HepG2 (cell line): ENCODE measurements around the gene ACAA2. TPM values are rescaled to one million over a fixed set of nuclear protein-coding genes. Genes with fewer than 3 reads are reported as not detected.

Experiments
- ASH2L ChIP-seq: fragments of 300-600, 200-600 bp; sonication (generic); IDR thresholded peaks from 2 replicates; pipeline ENCODE4 v1.7.0; 2017; ENCODE audit warnings: low read depth, mild to moderate bottlenecking, moderate library complexity, mixed read lengths, low read length; ENCODE audit not compliant: insufficient read length
- BCL6 ChIP-seq: IDR thresholded peaks from 2 replicates; pipeline ENCODE4 v1.6.1; 2016; ENCODE audit warnings: missing genetic modification reagents, missing compliant biosample characterization
- CREB1 ChIP-seq, 2 experiments: fragments of 450-650 bp in 1 of 2; IDR thresholded peaks; 2 replicates each; pipeline ENCODE4 v1.6.1; 2016 to 2017; ENCODE audit warnings: control low read depth in 1 of 2, mild to moderate bottlenecking in 1 of 2, missing compliant biosample characterization in 1 of 2, missing genetic modification characterization in 1 of 2
- DR1 ChIP-seq: sonication (generic); formaldehyde crosslinking; IDR thresholded peaks from 2 replicates; pipeline ENCODE4 v1.8.0; 2021; ENCODE audit warnings: mild to moderate bottlenecking, missing genetic modification reagents, inconsistent platforms
- ESRRA ChIP-seq: sonication (generic); formaldehyde crosslinking; IDR thresholded peaks from 2 replicates; pipeline ENCODE4 v1.5.1; 2020; ENCODE audit warnings: mild to moderate bottlenecking, low read depth, missing genetic modification reagents
- FOSL2 ChIP-seq: sonication (generic); formaldehyde crosslinking; IDR thresholded peaks from 2 replicates; pipeline ENCODE4 v1.4.0; 2020; ENCODE audit warnings: missing genetic modification reagents
- FOXA3 ChIP-seq: IDR thresholded peaks from 2 replicates; pipeline ENCODE4 v1.6.1; 2016; ENCODE audit warnings: missing genetic modification reagents, missing compliant biosample characterization
- KDM6A ChIP-seq: IDR thresholded peaks from 2 replicates; pipeline ENCODE4 v1.6.1; 2016; ENCODE audit warnings: low read depth
- MAX ChIP-seq: IDR thresholded peaks from 2 replicates; pipeline ENCODE4 v1.6.1; 2012; ENCODE audit warnings: inconsistent platforms
- PAXIP1 ChIP-seq: sonication (generic); formaldehyde crosslinking; conservative IDR thresholded peaks from 2 replicates; pipeline ENCODE4 v1.4.0; 2020; ENCODE audit warnings: mild to moderate bottlenecking, missing genetic modification reagents, moderate library complexity
- RARA ChIP-seq: IDR thresholded peaks from 2 replicates; pipeline ENCODE4 v1.6.1; 2016; ENCODE audit warnings: missing genetic modification reagents, missing compliant biosample characterization
- SALL1 ChIP-seq: sonication (generic); formaldehyde crosslinking; IDR thresholded peaks from 2 replicates; pipeline ENCODE4 v1.8.0; 2022; ENCODE audit warnings: mild to moderate bottlenecking, missing genetic modification reagents
- SAP130 ChIP-seq: IDR thresholded peaks from 2 replicates; pipeline ENCODE4 v1.6.1; 2016; ENCODE audit warnings: low read depth
- SOX13 ChIP-seq, 3 experiments: fragments of 450-650 bp in 1 of 3; sonication (generic) in 1 of 3; formaldehyde crosslinking in 1 of 3; IDR thresholded peaks in 2 of 3; conservative IDR thresholded peaks in 1 of 3; 2 replicates each; pipeline versions ENCODE4 v1.5.0 to v1.6.1; 2016 to 2020; ENCODE audit warnings: antibody characterized with exemption in 1 of 3, mild to moderate bottlenecking in 1 of 3, missing compliant biosample characterization in 1 of 3, missing genetic modification reagents in 1 of 3, moderate library complexity in 1 of 3
- SOX6 ChIP-seq, 2 experiments: fragments of 450-650 bp in 1 of 2; sonication (generic) in 1 of 2; formaldehyde crosslinking in 1 of 2; IDR thresholded peaks; 2 replicates each; pipeline versions ENCODE4 v1.4.0 to v1.6.1; 2017 to 2020; ENCODE audit warnings: antibody characterized with exemption in 1 of 2, mild to moderate bottlenecking in 1 of 2, missing genetic modification reagents in 1 of 2
- ZNF224 ChIP-seq: sonication (generic); formaldehyde crosslinking; IDR thresholded peaks from 2 replicates; pipeline ENCODE4 v1.5.0; 2020; ENCODE audit warnings: mild to moderate bottlenecking, missing genetic modification reagents
- ZNF264 ChIP-seq: sonication (generic); formaldehyde crosslinking; IDR thresholded peaks from 2 replicates; pipeline ENCODE4 v1.4.0; 2020; ENCODE audit warnings: missing genetic modification reagents
- polyA plus RNA-seq, 8 experiments: library from polyadenylated mRNA; depleted of rRNA in 3 of 8; stranded (reverse) in 7 of 8; unstranded in 1 of 8; fragments of >200 nt; fragmentation: Illumina TruSeq in 4 of 8; extraction: Trizol in 4 of 8; gene quantifications; 2 replicates each; pipeline versions ENCODE4 v1.2.1 to v1.2.3, GENCODE V29; 2011 to 2016; ENCODE audit warnings: low read depth in 4 of 8, missing spikeins in 1 of 8, mixed read lengths in 1 of 8; ENCODE audit not compliant: insufficient read depth in 1 of 8
- total RNA-seq, 5 experiments: library from RNA; depleted of rRNA; stranded (reverse); fragments of >200 nt; fragmentation: Illumina TruSeq; extraction: Trizol; gene quantifications; 2 replicates each; pipeline ENCODE4 v1.2.3, GENCODE V29; 2016; ENCODE audit warnings: low read depth in 1 of 5
- TF ChIP-seq, protein P1 (sequence below): sonication (generic); formaldehyde crosslinking; IDR thresholded peaks from 2 replicates; pipeline ENCODE4 v1.4.0; 2020; ENCODE audit warnings: missing genetic modification reagents
- TF ChIP-seq, protein P2 (sequence below): sonication (generic); formaldehyde crosslinking; IDR thresholded peaks from 2 replicates; pipeline ENCODE4 v1.5.0; 2020; ENCODE audit warnings: mild to moderate bottlenecking, missing genetic modification reagents, borderline replicate concordance
- TF ChIP-seq, protein P3 (sequence below): sonication (generic); formaldehyde crosslinking; IDR thresholded peaks from 2 replicates; pipeline ENCODE4 v1.5.0; 2020; ENCODE audit warnings: missing genetic modification reagents

ACAA2 gene
- total and polyA plus RNA-seq, 2 of the 13 experiments (the other 11 are each of a cell fraction or from before 2014, with no cell fraction given), result 51.6 to 182 TPM

- TF ChIP-seq PAXIP1 (CRISPR knock-in tag) (peak; percentile 82), FOXA3 (CRISPR knock-in tag) (peak; percentile 41; the same call in 1 of the 2 replicates), RARA (CRISPR knock-in tag) (peak; percentile 70), CREB1 (IDR thresholded peaks at IDR 0.05) (no peak), CREB1 (CRISPR knock-in tag; IDR thresholded peaks at IDR 0.05) (peak; percentile 52), ESRRA (CRISPR knock-in tag) (peak; percentile 62), BCL6 (CRISPR knock-in tag) (peak; percentile 66), SOX6 (IDR thresholded peaks at IDR 0.05) (no peak), SOX6 (CRISPR knock-in tag; IDR thresholded peaks at IDR 0.05) (peak; percentile 70), SOX13 (IDR thresholded peaks at IDR 0.05) (no peak), SOX13 (CRISPR knock-in tag; conservative IDR thresholded peaks at IDR 0.05 in 1 of 2, IDR thresholded peaks at IDR 0.05 in 1 of 2) (peak in 1 of 2 experiments; percentile 64; a peak in 2 of 4 replicates), FOSL2 (CRISPR knock-in tag) (peak; percentile 31), MAX (no peak), ASH2L (peak; percentile 40), SALL1 (CRISPR knock-in tag) (peak; percentile 51), ZNF224 (no peak), KDM6A (CRISPR knock-in tag) (peak; percentile 73; the same call in 1 of the 2 replicates), ZNF264 (CRISPR knock-in tag) (no peak), DR1 (no peak), SAP130 (peak; percentile 33; the same call in 1 of the 2 replicates)
- TF ChIP-seq, protein P1, sequence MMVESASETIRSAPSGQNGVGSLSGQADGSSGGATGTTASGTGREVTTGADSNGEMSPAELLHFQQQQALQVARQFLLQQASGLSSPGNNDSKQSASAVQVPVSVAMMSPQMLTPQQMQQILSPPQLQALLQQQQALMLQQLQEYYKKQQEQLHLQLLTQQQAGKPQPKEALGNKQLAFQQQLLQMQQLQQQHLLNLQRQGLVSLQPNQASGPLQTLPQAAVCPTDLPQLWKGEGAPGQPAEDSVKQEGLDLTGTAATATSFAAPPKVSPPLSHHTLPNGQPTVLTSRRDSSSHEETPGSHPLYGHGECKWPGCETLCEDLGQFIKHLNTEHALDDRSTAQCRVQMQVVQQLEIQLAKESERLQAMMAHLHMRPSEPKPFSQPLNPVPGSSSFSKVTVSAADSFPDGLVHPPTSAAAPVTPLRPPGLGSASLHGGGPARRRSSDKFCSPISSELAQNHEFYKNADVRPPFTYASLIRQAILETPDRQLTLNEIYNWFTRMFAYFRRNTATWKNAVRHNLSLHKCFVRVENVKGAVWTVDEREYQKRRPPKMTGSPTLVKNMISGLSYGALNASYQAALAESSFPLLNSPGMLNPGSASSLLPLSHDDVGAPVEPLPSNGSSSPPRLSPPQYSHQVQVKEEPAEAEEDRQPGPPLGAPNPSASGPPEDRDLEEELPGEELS (CRISPR knock-in tag), result peak; percentile 16; the same call in 1 of the 2 replicates
- TF ChIP-seq, protein P2, sequence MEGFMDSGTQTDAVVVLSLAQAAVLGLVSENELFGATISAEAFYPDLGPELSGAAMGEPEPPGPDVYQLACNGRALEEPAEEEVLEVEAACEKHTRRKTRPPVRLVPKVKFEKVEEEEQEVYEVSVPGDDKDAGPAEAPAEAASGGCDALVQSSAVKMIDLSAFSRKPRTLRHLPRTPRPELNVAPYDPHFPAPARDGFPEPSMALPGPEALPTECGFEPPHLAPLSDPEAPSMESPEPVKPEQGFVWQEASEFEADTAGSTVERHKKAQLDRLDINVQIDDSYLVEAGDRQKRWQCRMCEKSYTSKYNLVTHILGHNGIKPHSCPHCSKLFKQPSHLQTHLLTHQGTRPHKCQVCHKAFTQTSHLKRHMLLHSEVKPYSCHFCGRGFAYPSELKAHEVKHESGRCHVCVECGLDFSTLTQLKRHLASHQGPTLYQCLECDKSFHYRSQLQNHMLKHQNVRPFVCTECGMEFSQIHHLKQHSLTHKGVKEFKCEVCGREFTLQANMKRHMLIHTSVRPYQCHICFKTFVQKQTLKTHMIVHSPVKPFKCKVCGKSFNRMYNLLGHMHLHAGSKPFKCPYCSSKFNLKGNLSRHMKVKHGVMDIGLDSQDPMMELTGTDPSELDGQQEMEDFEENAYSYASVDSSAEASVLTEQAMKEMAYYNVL (CRISPR knock-in tag), result 0 out of 2 replicates have a peak, but pooled peaks have one; percentile 32
- TF ChIP-seq, protein P3, sequence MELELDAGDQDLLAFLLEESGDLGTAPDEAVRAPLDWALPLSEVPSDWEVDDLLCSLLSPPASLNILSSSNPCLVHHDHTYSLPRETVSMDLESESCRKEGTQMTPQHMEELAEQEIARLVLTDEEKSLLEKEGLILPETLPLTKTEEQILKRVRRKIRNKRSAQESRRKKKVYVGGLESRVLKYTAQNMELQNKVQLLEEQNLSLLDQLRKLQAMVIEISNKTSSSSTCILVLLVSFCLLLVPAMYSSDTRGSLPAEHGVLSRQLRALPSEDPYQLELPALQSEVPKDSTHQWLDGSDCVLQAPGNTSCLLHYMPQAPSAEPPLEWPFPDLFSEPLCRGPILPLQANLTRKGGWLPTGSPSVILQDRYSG (CRISPR knock-in tag), result no peak
Observed at GRCh38 chr18:49833814-49834213, 20.5 kb upstream of the ACAA2 start (continued).
